Pancreas (tissue), 10 donors: ENCODE data around the gene XPO4. TPM values are rescaled to one million over a fixed set of nuclear protein-coding genes. Genes with fewer than 3 reads are reported as not detected.
A peak's percentile ranks its signal among the peaks of the same experiment; 100 is the strongest.

Experiments used
- ATAC-seq, 4 donors: fragments of 200-7000 bp; cut with Tn5 transposase; one replicate each; pipeline versions ENCODE4 v1.8.0 to v1.9.1; 2020; ENCODE audit warnings: mild to moderate bottlenecking in 4 of 4, moderate library complexity in 4 of 4
- DNase-seq, 6 donors: peaks; one replicate each; pipeline ENCODE4 v3.0.0-alpha.2; 2020
- FAIRE-seq: peaks from 2 replicates; lab custom pipeline; 2012; peaks lifted over from hg19 to GRCh38; lab: Jason Lieb, UNC
- H3K27ac ChIP-seq, 4 donors: fragments of 200-600 bp; sonication (generic); 1 replicate in 3 of 4; 2 replicates in 1 of 4; pipeline versions ENCODE4 v1.5.0 to v1.8.0; 2020
- H3K27me3 ChIP-seq, 4 donors: fragments of 200-600 bp; one replicate each; pipeline ENCODE4 v1.8.0; 2021
- H3K36me3 ChIP-seq, 3 donors: fragments of 200-600 bp; sonication (generic) in 1 of 3; one replicate each; pipeline versions ENCODE4 v1.5.0 to v1.8.0; 2020 to 2021
- H3K4me1 ChIP-seq, 3 donors: fragments of 200-600 bp; one replicate each; pipeline ENCODE4 v1.8.0; 2021
- H3K4me3 ChIP-seq, 4 donors: fragments of 200-600 bp; sonication (generic) in 2 of 4; one replicate each; pipeline versions ENCODE4 v1.5.0 to v1.8.0; 2020 to 2021
- H3K9me3 ChIP-seq, 4 donors: fragments of 200-600 bp; one replicate each; pipeline ENCODE4 v1.8.0; 2021
- CTCF ChIP-seq, 4 donors: fragments of 200-600 bp; sonication (generic) in 3 of 4; IDR thresholded peaks; one replicate each; pipeline versions ENCODE4 v1.5.0 to v1.8.0; 2021; ENCODE audit warnings: antibody characterized with exemption in 4 of 4
- whole genome bisulfite sequencing, 2 donors: extraction: QIAGEN DNeasy Blood & Tissue Kit; methylation state at CpG; one replicate each; pipeline ENCODE4 v1.1.7; 2013; 5-methylcytosine and 5-hydroxymethylcytosine counted together
- intact Hi-C, 3 donors: fragments of 100-400 bp; cut with DNase I; formaldehyde crosslinking; loops; one replicate each; pipeline versions ENCODE4 v1.11.1 to v1.14.2; 2022
- polyA plus RNA-seq, 2 donors: library from polyadenylated mRNA; stranded (reverse); fragments of 200-250 nt; gene quantifications; one replicate each; pipeline ENCODE4 v1.2.3, GENCODE V29; 2013
- total RNA-seq, 6 donors: library from RNA; stranded (reverse); fragmentation: NEBNext Ultra II Directional in 4 of 6; extraction: Animal tissue kit (Norgen Biotek cat#: 25700) in 4 of 6; gene quantifications; one replicate each; pipeline versions ENCODE4 v1.2.1 to v1.2.4, GENCODE V29; 2021 to 2023
- donor health status: healthy with polysubstance abuse.
- donor health status: DM: no; HTN: no; CAD: no; lungs with moderate emphysema.
- donor health status: DM: no; HTN: no; CAD: no.
- donor health status: control.
- donor health status: control.
- donor health status: Bipolar disorder and iron deficiency.
- donor health status: DM: yes; HTN: yes; CAD: no.
- donor health status: DM: no; HTN: no; CAD: no.
- donor health status: DM: no; HTN: no; CAD: no.
- donor health status: DM: yes; HTN: yes; CAD: no.

Gene XPO4
- total and polyA plus RNA-seq, 8 donors = 2.4 to 9.0 (median 5.3) TPM

GRCh38 chr13:20828539-20829364 lies 73.8 kb downstream of the XPO4 start:
- Histone ChIP-seq H3K27ac (no peak overlapping the region), H3K27me3 (no peaks in the 10 kb centered on the region), H3K4me1 (no peaks in the 10 kb centered on the region), H3K9me3 (no peaks in the 10 kb centered on the region), H3K4me3 (peak overlapping the region in 1 of 4 donors; percentile 19), H3K36me3 (no peaks in the 10 kb centered on the region)
- peak; percentile 70 for FAIRE-seq
- peak in 1 of 6 donors; percentile 16 for DNase-seq
- WGBS, 2 donors = 12 to 19% methylated on average over 5 of the region's 5 CpGs
- TF ChIP-seq CTCF (IDR thresholded peaks at IDR 0.05) = peak; percentile 51 to 67 (median 58)
- intact Hi-C loops = no loop called here
- peak in 3 of 4 donors; percentile 82 to 92 (median 86) for ATAC-seq

GRCh38 chr13:20826843-20827560 lies 75.5 kb downstream of the XPO4 start:
- Histone ChIP-seq H3K9me3 (no peaks in the 10 kb centered on the region), H3K27me3 (no peaks in the 10 kb centered on the region), H3K36me3 (no peaks in the 10 kb centered on the region), H3K4me3 (no peak overlapping the region), H3K4me1 (no peaks in the 10 kb centered on the region), H3K27ac (no peak overlapping the region)
- intact Hi-C loops = no loop called here
- ATAC-seq (no peak), DNase-seq (no peak), FAIRE-seq (no peak)
- 85 to 88% methylated on average over 3 of the region's 3 CpGs for WGBS, 2 donors
- no peak for TF ChIP-seq CTCF (IDR thresholded peaks at IDR 0.05)

GRCh38 chr13:20826301-20826700 lies 76.2 kb downstream of the XPO4 start:
- no peak for ATAC-seq
- Histone ChIP-seq H3K4me3 (no peak overlapping the region), H3K4me1 (no peaks in the 10 kb centered on the region), H3K36me3 (no peaks in the 10 kb centered on the region), H3K27me3 (no peaks in the 10 kb centered on the region), H3K27ac (no peak overlapping the region), H3K9me3 (no peaks in the 10 kb centered on the region)
- no peak for TF ChIP-seq CTCF (IDR thresholded peaks at IDR 0.05)
- DNase-seq = no peak
- intact Hi-C loops = no loop called here
- FAIRE-seq = no peak
- WGBS, 2 donors = 90 to 95% methylated on average over 5 of the region's 5 CpGs

GRCh38 chr13:20825477-20825875 lies 77.1 kb downstream of the XPO4 start:
- DNase-seq (no peak), FAIRE-seq (no peak), ATAC-seq (no peak)
- TF ChIP-seq CTCF (IDR thresholded peaks at IDR 0.05) = no peak
- Histone ChIP-seq H3K27ac (no peak overlapping the region), H3K4me1 (no peaks in the 10 kb centered on the region), H3K36me3 (no peaks in the 10 kb centered on the region), H3K4me3 (no peak overlapping the region), H3K27me3 (no peaks in the 10 kb centered on the region), H3K9me3 (no peaks in the 10 kb centered on the region)
- intact Hi-C loops = no loop called here
- WGBS, 2 donors = 50 to 53% methylated on average over 3 of the region's 3 CpGs
